Tibial artery (tissue), 4 donors: ENCODE results near the gene TPRX1.

ENCODE experiments used
- DNase-seq, 2 donors: peaks; one replicate each; pipeline ENCODE4 v3.0.0-alpha.2; 2019
- H3K27ac ChIP-seq, 2 donors: fragments of 200-600 bp; sonication (generic) in 1 of 2; 1 replicate in 1 of 2; 2 replicates in 1 of 2; pipeline ENCODE4 v1.5.1; 2018 to 2019; ENCODE audit warnings: mild to moderate bottlenecking in 1 of 2
- H3K27me3 ChIP-seq, 2 donors: fragments of 200-600 bp; sonication (generic) in 1 of 2; one replicate each; pipeline versions ENCODE4 v1.5.1 to v1.6.0; 2016 to 2019
- H3K36me3 ChIP-seq, 3 donors: fragments of 200-600 bp; sonication (generic) in 2 of 3; one replicate each; pipeline ENCODE4 v1.5.1; 2016 to 2019; ENCODE audit warnings: mild to moderate bottlenecking in 2 of 3
- H3K4me1 ChIP-seq, 4 donors: fragments of 200-600 bp; sonication (generic) in 2 of 4; 1 replicate in 3 of 4; 2 replicates in 1 of 4; pipeline ENCODE4 v1.5.1; 2016 to 2019
- H3K4me3 ChIP-seq, 2 donors: fragments of 200-600 bp; sonication (generic) in 1 of 2; 1 replicate in 1 of 2; 2 replicates in 1 of 2; pipeline ENCODE4 v1.5.1; 2018 to 2019; ENCODE audit warnings: mild to moderate bottlenecking in 2 of 2
- H3K9me3 ChIP-seq, 3 donors: fragments of 200-600 bp; sonication (generic) in 1 of 3; one replicate each; pipeline ENCODE4 v1.5.1; 2016 to 2019
- intact Hi-C: fragments of 100-400 bp; cut with DNase I; formaldehyde crosslinking; loops from one replicate; pipeline ENCODE4 v1.15.0; 2023; ENCODE audit warnings: low total_unique reads
- TF ChIP-seq, protein P1 (sequence below), 2 experiments: fragments of 200-600 bp in 1 of 2; fragments of 450-650 bp in 1 of 2; IDR thresholded peaks; one replicate each; pipeline ENCODE4 v1.5.1; 2017 to 2019; ENCODE audit warnings: antibody characterized with exemption in 2 of 2, mild to moderate bottlenecking in 1 of 2, moderate library complexity in 1 of 2

TPRX1 gene

DNA sequence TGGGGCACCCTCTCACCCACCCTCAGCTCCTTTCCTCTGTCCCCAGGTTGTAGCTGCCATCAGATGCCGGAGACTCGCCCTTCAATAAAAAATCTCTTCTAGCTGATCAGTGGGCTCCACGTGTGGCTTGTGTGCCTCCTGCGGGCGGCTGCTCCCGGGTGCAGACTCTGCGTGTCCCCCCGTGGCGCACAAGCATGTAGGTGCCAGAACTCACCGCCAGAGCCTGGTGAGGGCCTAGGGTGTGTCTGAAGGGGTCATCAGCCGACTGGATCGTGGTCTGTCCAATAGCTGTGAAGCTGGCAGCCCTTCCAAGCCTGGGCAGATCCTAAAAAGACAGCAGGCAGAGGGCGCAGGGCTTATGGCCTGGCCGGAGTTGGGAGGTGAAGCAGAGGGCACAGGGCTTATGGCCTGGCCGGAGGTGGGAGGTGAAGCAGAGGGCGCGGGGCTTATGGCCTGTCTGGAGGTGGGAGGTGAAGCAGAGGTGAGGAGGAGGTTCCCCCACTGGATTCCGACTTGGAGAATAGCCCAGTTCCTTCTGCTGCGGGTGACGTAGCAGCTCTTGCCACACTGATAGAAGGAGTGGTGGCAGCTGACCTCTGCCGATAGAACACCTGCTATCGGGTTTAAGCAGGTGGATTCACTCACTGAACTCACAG is 47.3 kb downstream of the TPRX1 start:
- no peaks in the 10 kb centered on the region for H3K4me1 ChIP-seq
- DNase-seq, result no peak
- H3K9me3 ChIP-seq, result no peaks in the 10 kb centered on the region
- intact Hi-C loops, result no loop called here
- H3K27ac ChIP-seq, result no peak overlapping the region
- H3K36me3 ChIP-seq, result peaks cover 66 to 87% (median 74%) of the 10 kb centered on the region in 3 donors
- H3K4me3 ChIP-seq, result no peak overlapping the region
- TF ChIP-seq, protein P1, sequence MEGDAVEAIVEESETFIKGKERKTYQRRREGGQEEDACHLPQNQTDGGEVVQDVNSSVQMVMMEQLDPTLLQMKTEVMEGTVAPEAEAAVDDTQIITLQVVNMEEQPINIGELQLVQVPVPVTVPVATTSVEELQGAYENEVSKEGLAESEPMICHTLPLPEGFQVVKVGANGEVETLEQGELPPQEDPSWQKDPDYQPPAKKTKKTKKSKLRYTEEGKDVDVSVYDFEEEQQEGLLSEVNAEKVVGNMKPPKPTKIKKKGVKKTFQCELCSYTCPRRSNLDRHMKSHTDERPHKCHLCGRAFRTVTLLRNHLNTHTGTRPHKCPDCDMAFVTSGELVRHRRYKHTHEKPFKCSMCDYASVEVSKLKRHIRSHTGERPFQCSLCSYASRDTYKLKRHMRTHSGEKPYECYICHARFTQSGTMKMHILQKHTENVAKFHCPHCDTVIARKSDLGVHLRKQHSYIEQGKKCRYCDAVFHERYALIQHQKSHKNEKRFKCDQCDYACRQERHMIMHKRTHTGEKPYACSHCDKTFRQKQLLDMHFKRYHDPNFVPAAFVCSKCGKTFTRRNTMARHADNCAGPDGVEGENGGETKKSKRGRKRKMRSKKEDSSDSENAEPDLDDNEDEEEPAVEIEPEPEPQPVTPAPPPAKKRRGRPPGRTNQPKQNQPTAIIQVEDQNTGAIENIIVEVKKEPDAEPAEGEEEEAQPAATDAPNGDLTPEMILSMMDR (IDR thresholded peaks at IDR 0.05), result no peak
- no peaks in the 10 kb centered on the region for H3K27me3 ChIP-seq

- no peaks in the 10 kb centered on the region for H3K9me3 ChIP-seq
- no peak overlapping the region for H3K27ac ChIP-seq
- intact Hi-C loops, result no loop called here
- no peaks in the 10 kb centered on the region for H3K27me3 ChIP-seq
- H3K36me3 ChIP-seq, result peaks cover 70 to 92% (median 79%) of the 10 kb centered on the region in 3 donors
- no peak overlapping the region for H3K4me3 ChIP-seq
- TF ChIP-seq, protein P1 (IDR thresholded peaks at IDR 0.05), result no peak
- no peaks in the 10 kb centered on the region for H3K4me1 ChIP-seq
- DNase-seq, result no peak
These were observed 47.8 kb downstream of the TPRX1 start for GRCh38 chr19:47756627-47756929.

DNA sequence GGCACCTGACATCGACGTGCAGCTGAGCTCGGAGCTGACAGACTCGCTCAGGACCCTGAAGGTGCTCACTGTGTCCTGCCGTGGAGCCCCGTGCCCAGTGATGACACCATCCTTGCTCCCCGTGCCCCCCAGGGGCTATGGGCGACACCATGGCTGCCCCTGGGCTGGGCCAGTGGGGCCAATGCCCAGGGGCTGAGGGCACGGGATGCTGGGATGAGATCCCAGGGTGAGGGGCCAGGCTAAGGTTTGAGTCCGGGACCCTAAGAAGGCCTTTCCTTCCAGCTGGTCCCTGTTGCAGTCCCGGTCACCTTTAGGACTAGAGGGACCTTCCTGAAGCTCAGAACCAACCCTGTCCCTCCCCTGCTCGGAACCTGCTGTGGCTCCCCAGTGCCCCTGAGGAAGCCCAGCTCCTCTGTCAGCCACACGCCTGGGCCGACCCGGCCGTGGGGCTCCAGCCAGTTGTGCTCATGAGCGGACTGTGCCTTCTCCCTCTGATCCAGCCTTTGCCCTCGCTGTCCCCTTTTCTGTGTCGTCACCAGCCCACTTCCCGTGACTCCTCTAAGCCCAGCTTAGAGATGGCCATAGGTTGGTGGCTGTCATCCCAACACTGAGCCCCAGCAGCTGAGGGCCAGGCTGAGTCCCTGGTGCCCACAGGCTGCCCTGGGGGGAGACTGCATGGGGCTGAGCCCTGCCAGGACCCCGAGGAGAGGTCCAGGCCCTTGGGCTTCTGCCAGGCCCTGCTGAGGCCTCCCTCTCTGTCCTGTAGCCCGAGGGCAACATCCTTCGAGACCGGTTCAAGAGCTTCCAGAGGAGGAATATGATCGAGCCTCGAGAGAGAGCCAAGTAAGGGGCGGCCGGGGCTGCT is 48.4 kb downstream of the TPRX1 start:
- Histone ChIP-seq H3K27me3 (no peaks in the 10 kb centered on the region), H3K4me1 (no peaks in the 10 kb centered on the region), H3K4me3 (no peak overlapping the region), H3K36me3 (peaks cover 76 to 98% (median 85%) of the 10 kb centered on the region in 3 donors), H3K9me3 (no peaks in the 10 kb centered on the region), H3K27ac (no peak overlapping the region)
- intact Hi-C loops, result no loop called here
- DNase-seq, result no peak
- TF ChIP-seq, protein P1 (IDR thresholded peaks at IDR 0.05), result no peak

DNA sequence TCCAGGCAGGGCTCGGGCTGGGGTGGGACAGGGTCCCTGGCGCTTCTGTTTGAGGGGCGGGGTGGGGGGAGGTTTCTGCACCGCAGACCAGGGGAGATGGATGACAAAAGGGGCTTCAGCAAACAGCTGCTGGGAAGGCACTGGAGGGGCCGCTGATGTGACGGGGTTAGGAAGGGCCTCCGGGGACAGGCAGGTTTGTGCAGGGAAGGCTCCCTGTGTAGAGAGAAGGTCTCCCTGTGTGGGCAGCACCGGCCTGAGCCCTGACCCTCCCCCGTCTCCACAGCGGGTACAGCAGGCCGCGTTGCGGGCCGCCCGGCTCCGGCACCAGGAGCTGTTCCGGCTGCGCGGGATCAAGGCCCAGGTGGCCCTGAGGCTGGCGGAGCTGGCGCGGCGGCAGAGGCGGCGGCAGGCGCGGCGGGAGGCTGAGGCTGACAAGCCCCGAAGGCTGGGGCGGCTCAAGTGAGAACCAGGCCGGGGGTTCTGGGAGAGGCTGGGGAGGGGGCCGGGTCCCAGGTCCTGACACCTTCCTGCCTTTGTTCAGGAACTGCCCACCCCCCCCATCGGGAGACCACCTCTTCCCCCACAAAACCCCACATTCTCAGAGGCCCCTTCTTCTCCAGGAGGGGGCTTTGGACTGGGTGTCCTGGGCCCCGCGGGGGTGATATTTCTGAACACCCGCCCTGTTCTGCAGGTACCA is 49.1 kb downstream of the TPRX1 start:
- DNase-seq, result no peak
- Histone ChIP-seq H3K36me3 (peaks cover 84 to 100% (median 93%) of the 10 kb centered on the region in 3 donors), H3K4me3 (no peak overlapping the region), H3K4me1 (no peaks in the 10 kb centered on the region), H3K9me3 (no peaks in the 10 kb centered on the region), H3K27me3 (no peaks in the 10 kb centered on the region), H3K27ac (no peak overlapping the region)
- TF ChIP-seq, protein P1 (IDR thresholded peaks at IDR 0.05), result no peak
- intact Hi-C loops, result no loop called here

DNA sequence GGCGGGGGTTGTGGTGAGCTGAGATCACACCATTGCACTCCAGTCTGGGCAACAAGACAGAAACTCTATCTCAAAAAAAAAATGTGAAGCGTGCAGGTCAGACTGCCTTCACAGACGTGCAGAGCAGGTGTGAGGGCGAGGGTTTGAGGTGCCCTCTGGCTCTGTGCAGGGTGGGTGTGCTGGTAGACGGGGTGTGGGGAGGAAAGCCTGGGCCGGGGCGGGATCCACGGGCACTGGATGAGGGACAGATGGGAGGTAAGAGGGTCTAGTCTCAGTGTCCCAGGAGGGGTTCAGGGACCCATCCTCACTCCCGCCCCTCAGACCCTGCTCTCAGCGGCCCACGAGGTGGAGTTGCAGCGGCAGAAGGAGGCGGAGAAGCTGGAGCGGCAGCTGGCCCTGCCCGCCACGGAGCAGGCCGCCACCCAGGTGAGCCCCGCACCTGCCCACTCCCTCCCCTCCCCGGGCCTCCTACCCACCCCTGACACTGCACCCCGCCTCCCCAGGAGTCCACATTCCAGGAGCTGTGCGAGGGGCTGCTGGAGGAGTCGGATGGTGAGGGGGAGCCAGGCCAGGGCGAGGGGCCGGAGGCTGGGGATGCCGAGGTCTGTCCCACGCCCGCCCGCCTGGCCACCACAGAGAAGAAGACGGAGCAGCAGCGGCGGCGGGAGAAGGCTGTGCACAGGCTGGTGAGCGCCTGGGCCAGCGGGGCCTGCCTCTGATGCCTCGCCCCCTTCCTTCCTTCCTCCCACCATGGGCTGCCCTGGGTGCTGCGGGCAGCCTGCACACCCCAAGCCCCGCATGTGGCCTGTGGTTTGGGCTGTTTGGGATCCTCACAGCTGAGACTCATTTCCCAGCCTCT is 49.9 kb downstream of the TPRX1 start:
- H3K9me3 ChIP-seq, result no peaks in the 10 kb centered on the region
- intact Hi-C loops, result no loop called here
- H3K27ac ChIP-seq, result no peak overlapping the region
- H3K27me3 ChIP-seq, result no peaks in the 10 kb centered on the region
- TF ChIP-seq, protein P1 (IDR thresholded peaks at IDR 0.05), result no peak
- no peak overlapping the region for H3K4me3 ChIP-seq
- H3K36me3 ChIP-seq, result peaks cover 91 to 100% (median 99%) of the 10 kb centered on the region in 3 donors
- DNase-seq, result no peak
- peaks cover 0 to 4% (median 0%) of the 10 kb centered on the region in 4 donors for H3K4me1 ChIP-seq
